Loucy (cell line): ENCODE results near the gene CHST2.

Experiments used
- EZH2phosphoT487 ChIP-seq: fragments of 200-600 bp; IDR thresholded peaks from 2 replicates; pipeline ENCODE4 v1.6.1; 2018; ENCODE audit warnings: antibody characterized with exemption, mild to moderate bottlenecking, moderate library complexity, borderline replicate concordance
- TF ChIP-seq, protein P1 (sequence below): fragments of 200-600 bp; sonication (generic); conservative IDR thresholded peaks from 2 replicates; pipeline ENCODE4 v1.5.1; 2014; ENCODE audit warnings: mild to moderate bottlenecking, antibody characterized with exemption, low read length

DNA sequence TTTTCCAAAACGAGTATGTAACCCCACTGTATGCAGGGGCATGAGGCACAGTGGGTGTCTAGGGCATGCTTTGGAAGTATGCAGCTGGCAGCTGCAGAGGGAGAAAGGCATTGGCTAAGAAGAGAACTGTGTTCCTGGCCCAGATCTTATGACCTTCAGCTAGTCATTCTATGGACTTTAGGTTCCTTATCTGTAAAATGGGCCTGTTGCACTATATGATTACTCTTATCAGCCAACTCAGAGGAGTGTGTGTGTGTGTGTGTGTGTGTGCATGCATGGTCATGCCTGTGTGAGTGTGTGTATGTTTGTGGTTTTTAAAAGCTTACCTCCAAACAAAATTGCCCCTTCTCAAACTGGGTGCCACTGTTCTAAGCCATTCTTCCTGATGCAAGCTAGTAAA lies 27.4 kb upstream of the CHST2 start:
- TF ChIP-seq, protein P1, sequence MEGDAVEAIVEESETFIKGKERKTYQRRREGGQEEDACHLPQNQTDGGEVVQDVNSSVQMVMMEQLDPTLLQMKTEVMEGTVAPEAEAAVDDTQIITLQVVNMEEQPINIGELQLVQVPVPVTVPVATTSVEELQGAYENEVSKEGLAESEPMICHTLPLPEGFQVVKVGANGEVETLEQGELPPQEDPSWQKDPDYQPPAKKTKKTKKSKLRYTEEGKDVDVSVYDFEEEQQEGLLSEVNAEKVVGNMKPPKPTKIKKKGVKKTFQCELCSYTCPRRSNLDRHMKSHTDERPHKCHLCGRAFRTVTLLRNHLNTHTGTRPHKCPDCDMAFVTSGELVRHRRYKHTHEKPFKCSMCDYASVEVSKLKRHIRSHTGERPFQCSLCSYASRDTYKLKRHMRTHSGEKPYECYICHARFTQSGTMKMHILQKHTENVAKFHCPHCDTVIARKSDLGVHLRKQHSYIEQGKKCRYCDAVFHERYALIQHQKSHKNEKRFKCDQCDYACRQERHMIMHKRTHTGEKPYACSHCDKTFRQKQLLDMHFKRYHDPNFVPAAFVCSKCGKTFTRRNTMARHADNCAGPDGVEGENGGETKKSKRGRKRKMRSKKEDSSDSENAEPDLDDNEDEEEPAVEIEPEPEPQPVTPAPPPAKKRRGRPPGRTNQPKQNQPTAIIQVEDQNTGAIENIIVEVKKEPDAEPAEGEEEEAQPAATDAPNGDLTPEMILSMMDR = no peak
- no peak for TF ChIP-seq EZH2phosphoT487
